HT1080 (cell line): ENCODE results near the gene FAM171A1. TPM values are rescaled to one million over a fixed set of nuclear protein-coding genes. Genes with fewer than 3 reads are reported as not detected.

Source experiments
- DNase-seq: peaks from one replicate; pipeline ENCODE4 v3.0.0-alpha.2; 2015; ENCODE audit warnings: low read depth
- small RNA-seq: library from RNA; depleted of rRNA; stranded (forward); fragments of <200 nt; gene quantifications from one replicate; pipeline ENCODE3, GENCODE V24; 2014
- total RNA-seq: library from RNA; depleted of rRNA; stranded (reverse); fragments of >200 nt; shearing (Covaris generic); gene quantifications from 2 replicates; pipeline ENCODE4 v1.2.3, GENCODE V29; 2014; rRNA removed

The FAM171A1 gene
- total RNA-seq, 1 experiment from 2014 or later, result 41.3 TPM

DNA sequence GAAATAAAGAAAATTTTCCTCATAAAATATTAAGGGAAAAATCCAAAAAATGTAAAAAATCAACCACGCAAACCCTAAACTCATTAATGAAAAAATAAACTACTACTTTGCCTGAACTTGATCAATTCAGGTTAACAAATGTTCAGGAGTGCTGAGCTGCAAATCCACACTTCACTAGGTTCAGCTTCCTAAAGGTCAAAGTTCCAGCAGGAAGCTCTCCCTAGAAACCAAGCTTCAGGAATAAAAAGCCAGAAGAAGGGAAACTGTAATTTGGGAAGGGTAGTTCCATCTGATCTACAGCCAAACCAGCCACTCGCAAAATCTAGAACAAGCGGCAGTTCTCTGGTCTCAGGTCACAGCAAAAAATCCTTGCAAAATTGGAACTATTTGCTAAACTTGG, 194.8 kb downstream of the FAM171A1 start:
- no peak for DNase-seq

DNA sequence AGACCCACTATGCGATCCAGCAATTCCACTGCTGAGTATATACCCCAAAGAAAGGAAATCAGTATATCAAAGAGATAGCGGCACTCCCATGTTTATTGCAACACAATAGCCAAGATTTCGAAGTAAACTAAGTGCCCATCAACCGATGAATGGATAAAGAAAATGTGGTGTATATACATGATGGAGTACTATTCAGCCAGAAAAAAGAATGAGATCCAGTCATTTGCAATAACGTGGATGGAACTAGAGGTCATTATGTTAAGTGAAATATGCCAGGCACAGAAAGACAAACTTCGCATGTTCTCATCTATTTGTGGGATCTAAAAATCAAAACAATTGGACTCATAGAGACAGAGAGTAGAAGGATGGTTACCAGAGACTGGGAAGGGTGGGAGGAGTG, 195.5 kb downstream of the FAM171A1 start:
- DNase-seq, result no peak

DNA sequence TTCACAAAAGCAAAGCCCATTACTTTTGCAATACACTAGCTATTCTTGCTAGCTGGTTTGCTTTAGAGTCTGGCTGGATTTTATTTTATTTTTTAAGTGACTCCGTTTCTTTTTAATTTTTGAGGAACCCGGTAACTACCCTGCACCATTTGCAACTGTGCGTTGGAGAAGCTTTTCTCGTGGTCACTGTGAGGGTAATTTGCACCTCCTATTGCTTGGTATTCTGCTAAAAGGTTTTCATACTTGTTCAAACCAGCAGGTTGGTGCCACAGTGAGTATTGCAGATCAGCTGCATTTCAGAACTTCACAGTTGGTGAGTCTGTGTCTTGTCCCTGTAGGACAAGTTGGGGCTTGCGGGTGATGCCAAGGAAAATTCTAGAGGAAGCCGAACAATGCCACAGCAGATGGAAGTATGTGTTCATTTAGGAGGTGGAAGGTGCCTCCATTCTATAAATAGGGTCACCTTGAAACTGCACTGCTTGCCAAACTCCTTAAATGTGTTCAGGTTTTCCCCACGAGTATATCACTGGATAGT, 198.7 kb downstream of the FAM171A1 start:
- DNase-seq, result no peak

DNA sequence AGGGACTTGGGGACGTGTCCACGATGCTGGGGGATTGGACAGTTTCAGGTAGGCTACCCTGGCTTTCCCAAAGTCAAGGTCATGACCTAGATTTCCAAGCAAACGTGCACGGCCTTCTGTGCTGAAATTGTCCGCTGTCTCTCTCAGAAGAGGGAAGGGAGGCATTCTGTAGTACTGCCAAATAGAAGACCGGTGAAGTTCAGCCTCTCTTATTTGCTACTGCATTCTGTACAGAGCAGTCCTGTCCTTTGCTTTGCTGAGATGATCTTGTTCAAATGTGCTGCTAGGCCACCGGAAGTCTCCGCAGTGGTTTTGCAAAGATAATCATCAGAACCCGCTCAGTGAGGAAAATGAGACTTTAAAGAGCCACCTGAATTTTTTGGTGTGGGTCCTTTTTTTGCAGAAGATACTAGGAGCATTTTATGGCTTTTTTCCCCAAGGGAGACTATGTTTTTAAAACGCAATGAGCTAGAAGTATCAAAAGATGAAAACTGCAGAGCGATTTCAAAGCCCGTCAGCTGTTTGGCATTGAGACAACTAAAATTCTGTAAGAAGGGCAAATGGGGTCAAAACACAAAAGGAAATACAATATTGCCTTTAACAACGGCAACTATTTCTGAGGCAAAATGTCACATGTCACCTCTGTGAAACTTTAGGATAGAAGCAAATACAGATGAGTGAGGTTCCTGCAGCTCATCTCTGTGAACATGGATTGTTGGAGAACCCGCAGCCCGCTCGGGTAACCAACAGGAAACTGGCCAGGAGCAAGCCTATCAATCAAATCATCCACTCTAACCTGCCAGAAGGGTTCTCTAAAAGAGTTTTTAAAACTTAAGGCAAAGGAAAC, 201.3 kb downstream of the FAM171A1 start:
- DNase-seq, result no peak

DNA sequence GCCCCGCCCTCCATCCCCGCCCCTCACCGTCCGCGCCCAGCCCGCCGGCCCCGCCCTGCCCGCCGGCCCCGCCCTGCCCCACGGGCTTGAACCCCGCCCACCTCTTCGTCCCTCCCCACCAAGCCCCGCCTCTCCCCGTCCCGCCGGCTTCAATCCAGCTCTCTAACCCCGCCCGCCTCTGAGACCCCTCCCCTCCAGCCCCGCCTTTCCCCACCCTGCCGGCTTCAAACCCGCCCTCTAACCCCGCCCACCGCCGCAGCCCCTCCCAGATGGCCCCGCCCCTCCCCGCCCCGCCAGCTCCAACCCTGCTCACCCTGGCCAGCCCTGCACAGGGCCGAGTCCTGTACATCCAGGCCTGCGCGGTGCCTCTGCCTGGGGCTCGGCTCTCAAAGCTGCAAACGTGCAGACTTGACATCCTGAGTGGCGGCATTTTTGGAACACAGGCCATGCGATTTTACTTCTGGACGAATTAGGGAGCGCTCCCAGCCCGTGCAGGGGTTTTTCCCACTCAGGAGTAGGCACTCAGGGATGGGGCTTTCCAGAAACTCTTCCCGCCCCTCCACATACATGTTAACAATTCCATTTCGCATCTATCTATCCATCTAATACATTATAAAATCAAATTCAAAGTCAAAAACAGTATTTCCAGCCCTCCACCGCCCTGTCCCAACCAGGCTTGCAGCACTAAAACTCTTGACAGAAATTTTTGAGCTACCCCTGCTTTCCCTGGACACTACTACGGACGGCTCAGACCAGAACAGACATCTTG, 202.1 kb downstream of the FAM171A1 start:
- DNase-seq, result peak; percentile 34

DNA sequence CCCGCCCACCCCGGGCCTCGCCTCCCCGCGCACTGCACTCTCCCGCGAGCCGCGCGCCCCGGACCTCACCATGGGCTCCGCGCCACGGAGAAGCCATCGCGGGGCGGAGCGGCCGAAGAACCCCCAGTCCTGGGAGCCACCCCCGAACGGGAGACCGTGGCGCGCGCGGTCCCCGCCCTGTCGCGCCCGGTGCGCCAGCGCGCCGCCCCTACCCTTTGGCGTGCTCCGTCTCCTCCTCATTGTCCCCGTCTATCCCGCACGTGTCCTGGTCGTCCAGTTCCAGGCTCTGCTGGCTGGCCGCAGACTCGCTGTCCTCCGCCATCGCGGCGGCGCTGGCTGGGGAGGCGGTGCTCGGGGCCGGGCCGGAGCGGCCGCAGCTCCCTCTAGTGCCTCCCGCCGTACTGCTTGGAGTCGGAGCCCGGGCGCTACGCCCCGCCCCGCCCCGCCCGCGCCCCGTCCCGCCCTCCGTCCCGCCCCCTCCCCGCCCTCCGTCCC, 202.8 kb downstream of the FAM171A1 start, which contains the start of gene NMT2:
NMT2 (minus strand) TSS at position 403 of the 495 bp plus-strand sequence; CDS start at position 322, 81 bp downstream.
- DNase-seq, result peak; percentile 73

DNA sequence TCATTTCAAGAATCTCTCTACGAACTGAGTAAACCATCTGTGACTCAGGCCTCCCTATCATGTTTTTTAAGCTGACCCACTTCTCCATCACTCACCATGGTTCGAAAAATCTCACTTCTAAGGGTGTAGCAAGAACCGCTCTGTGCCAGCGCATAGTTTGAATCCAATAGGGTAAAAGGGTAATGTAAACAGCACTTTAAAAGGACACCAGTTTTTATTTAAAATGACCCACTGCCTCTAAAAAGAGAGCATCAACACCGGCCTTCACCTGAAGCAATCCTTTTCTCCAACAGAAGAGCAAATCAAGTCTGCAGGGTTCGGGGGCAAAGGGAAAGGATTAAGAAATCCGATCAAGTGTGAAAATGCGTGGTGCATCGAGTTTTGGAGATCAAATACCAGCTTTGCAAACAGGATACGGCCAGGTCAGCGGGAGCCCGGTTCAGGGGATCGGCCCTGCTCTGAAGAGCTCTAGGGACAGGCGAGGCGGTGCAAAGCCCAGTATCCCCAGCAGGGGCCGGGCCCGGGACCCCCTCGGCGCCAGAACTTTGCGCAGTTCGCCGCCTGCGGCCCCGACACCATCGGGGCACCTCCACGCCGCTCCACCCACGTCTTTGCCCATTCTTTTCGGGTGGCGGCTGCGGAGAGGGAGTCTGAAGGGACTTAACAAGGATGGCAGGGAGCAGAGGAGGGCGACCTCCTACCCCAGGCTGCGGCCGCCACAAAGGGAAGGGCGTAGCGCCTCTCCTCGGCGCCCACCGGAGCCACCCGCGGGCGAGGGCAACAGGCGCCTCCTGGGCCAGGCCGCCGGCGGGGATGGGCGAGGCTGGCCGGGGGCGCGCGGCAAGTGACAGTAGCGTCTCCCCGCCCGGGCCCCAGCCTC, 203.4 kb downstream of the FAM171A1 start:
- DNase-seq, result peak; percentile 63

DNA sequence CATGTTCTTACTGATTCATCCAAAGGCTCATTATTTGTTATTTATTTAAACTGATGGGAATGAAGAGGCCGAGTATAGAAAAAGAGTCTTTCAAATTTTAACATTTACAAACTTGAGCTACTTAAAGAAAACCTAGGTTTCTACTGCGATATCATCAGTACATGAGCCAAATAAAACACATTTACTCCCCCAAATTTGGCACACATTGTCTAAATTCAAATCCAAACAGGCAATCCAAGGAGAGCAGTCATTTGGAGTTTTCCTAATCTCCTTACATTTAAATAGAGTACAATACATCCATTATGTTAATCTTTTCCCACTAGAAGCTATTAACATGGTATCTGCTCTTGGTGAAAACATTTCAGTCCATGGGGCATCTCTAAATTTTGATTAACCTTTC, 204.8 kb downstream of the FAM171A1 start:
- no peak for DNase-seq

DNA sequence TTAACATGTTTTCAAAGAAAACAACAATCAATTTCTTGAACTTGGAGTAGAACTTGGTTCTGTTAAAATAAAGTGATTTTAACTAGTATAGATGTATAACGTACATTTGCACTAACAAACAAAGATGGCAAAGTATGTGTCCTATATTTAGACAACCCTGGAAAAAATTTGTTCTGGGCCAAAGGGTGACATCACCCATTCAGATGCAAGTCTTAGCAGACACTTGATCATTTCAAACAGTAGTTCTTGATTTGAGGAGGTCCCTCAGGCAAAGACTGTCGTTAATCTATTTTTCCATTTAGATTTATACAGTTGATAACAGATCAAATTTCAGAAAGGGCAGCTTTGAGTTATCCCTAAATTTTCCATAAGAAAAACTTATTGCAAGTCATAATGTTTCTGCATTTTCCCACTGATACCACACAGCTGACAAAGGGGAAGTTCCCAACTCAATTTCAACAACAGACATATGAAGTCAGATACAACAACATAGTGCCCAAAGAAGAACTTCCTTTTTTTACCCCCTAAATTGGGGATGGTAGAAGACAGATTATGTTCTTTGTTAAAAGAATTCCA, 207.7 kb downstream of the FAM171A1 start:
- DNase-seq, result no peak

Small RNA genes lying within 50 kb of the gene (small RNA-seq; reads per million reads assigned to genes)
- not detected for gene AL590365.1

Other genes with a start within 250 kb of the FAM171A1 start
- 38.1 and 44.0 TPM in 2 replicates for gene NMT2, start 202.6 kb downstream of the FAM171A1 start, total RNA-seq